ENCODE results near the gene FAM229A.

- TF ChIP-seq CTCF (IDR thresholded peaks at IDR 0.05) (no peak), POLR2A (IDR thresholded peaks at IDR 0.05) (no peak)
Measured at GRCh38 chr1:32339363-32339978, 22.8 kb downstream of the FAM229A start.
